Endodermal cell (in vitro differentiated cells): Measurements from ENCODE around the gene CDH2. TPM values are rescaled to one million over a fixed set of nuclear protein-coding genes. Genes with fewer than 3 reads are reported as not detected.

Source experiments
- DNase-seq: peaks from one replicate; pipeline ENCODE4 v3.0.0-alpha.2; 2017
- H3K27ac ChIP-seq: 2 replicates; pipeline ENCODE4 v1.5.1; 2013; ENCODE audit warnings: mild to moderate bottlenecking, low read depth, low read length, moderate library complexity
- H3K27me3 ChIP-seq: 2 replicates; pipeline ENCODE4 v1.6.1; 2013; ENCODE audit warnings: mild to moderate bottlenecking, low read length, moderate library complexity; ENCODE audit not compliant: insufficient read depth, control insufficient read depth, poor library complexity, severe bottlenecking
- H3K36me3 ChIP-seq: 2 replicates; pipeline ENCODE4 v1.7.0; 2013; ENCODE audit warnings: mild to moderate bottlenecking, low read length, moderate library complexity; ENCODE audit not compliant: control insufficient read depth, insufficient read depth
- H3K4me1 ChIP-seq: one replicate; pipeline ENCODE4 v1.7.0; 2013; ENCODE audit warnings: low read length; ENCODE audit not compliant: control insufficient read depth, insufficient read depth
- H3K4me3 ChIP-seq: 2 replicates; pipeline ENCODE4 v1.5.1; 2013; ENCODE audit warnings: mild to moderate bottlenecking, low read length, moderate library complexity
- H3K9ac ChIP-seq: 2 replicates; pipeline ENCODE4 v1.6.1; 2013; ENCODE audit warnings: mild to moderate bottlenecking, low read length, moderate library complexity; ENCODE audit not compliant: poor library complexity, severe bottlenecking; ENCODE audit errors: extremely low read depth
- H3K9me3 ChIP-seq: 2 replicates; pipeline ENCODE4 v1.6.1; 2013; ENCODE audit warnings: mild to moderate bottlenecking, low read length, moderate library complexity; ENCODE audit not compliant: control insufficient read depth
- H3K27ac Mint-ChIP-seq: 2 replicates; pipeline ENCODE4 v1.8.0; 2020; ENCODE audit warnings: mixed read lengths
- H3K27me3 Mint-ChIP-seq: 2 replicates; pipeline ENCODE4 v1.8.0; 2021; ENCODE audit warnings: mild to moderate bottlenecking, mixed read lengths; ENCODE audit not compliant: insufficient read depth
- H3K36me3 Mint-ChIP-seq: 2 replicates; pipeline ENCODE4 v1.8.0; 2020; ENCODE audit warnings: low read depth, mixed read lengths
- H3K4me1 Mint-ChIP-seq: 2 replicates; pipeline ENCODE4 v1.8.0; 2020; ENCODE audit warnings: mixed read lengths
- H3K4me3 Mint-ChIP-seq: 2 replicates; pipeline ENCODE4 v1.8.0; 2020; ENCODE audit warnings: mild to moderate bottlenecking, moderate library complexity, mixed read lengths
- H3K9me3 Mint-ChIP-seq: 2 replicates; pipeline ENCODE4 v1.8.0; 2020; ENCODE audit warnings: mild to moderate bottlenecking, mixed read lengths
- CTCF ChIP-seq: fragments of 200-600 bp; sonication (generic); conservative IDR thresholded peaks from 2 replicates; pipeline ENCODE4 v1.5.0; 2021; ENCODE audit warnings: antibody characterized with exemption, mild to moderate bottlenecking
- WGBS, 2 experiments: methylation state at CpG; one replicate each; pipeline versions ENCODE4 v1.1.5 to v1.1.7; 2013; ENCODE audit warnings: missing lambda C conversion rate in 2 of 2, mixed read lengths in 1 of 2; ENCODE audit not compliant: insufficient coverage in 1 of 2, insufficient read length in 1 of 2; 5-methylcytosine and 5-hydroxymethylcytosine counted together
- total RNA-seq, 2 donors: library from RNA; stranded (reverse); fragmentation: NEBNext Ultra II Directional in 1 of 2; extraction: Animal tissue kit (Norgen Biotek cat#: 25700) in 1 of 2; gene quantifications; 2 replicates in 1 of 2; 3 replicates in 1 of 2; pipeline ENCODE4 v1.2.1, GENCODE V29; 2021

The CDH2 gene
- total RNA-seq, 2 donors from 2014 or later = 486 to 572 TPM

- no peak overlapping the region for H3K27ac Mint-ChIP-seq
- peaks cover 42% of the 10 kb centered on the region for H3K36me3 Mint-ChIP-seq
- H3K9me3 Mint-ChIP-seq = no peaks in the 10 kb centered on the region
- H3K9me3 ChIP-seq = no peaks in the 10 kb centered on the region
- H3K4me3 ChIP-seq = no peak overlapping the region
- no peak for TF ChIP-seq CTCF
- H3K4me3 Mint-ChIP-seq = no peak overlapping the region
- no peak overlapping the region for H3K27ac ChIP-seq
- peaks cover 57% of the 10 kb centered on the region for H3K4me1 Mint-ChIP-seq
- no peaks in the 10 kb centered on the region for H3K27me3 Mint-ChIP-seq
- H3K9ac ChIP-seq = no peak overlapping the region
- no peaks in the 10 kb centered on the region for H3K27me3 ChIP-seq
- DNase-seq = no peak
- peaks cover 57% of the 10 kb centered on the region for H3K36me3 ChIP-seq
- H3K4me1 ChIP-seq = peaks cover 9% of the 10 kb centered on the region
These were observed 126.4 kb downstream of the CDH2 start for GRCh38 chr18:28050545-28050944.

- Histone ChIP-seq H3K9ac (no peak overlapping the region), H3K36me3 (peaks cover 50% of the 10 kb centered on the region), H3K27ac (peak overlapping the region; percentile 44), H3K4me1 (peaks cover 10% of the 10 kb centered on the region), H3K9me3 (no peaks in the 10 kb centered on the region), H3K4me3 (no peak overlapping the region), H3K27me3 (no peaks in the 10 kb centered on the region)
- no peak overlapping the region for H3K4me3 Mint-ChIP-seq
- H3K27ac Mint-ChIP-seq = peak overlapping the region; percentile 41
- no peaks in the 10 kb centered on the region for H3K9me3 Mint-ChIP-seq
- 87 to 100% methylated on average over 1 to 2 of the region's 2 CpGs for WGBS, 2 experiments
- peaks cover 35% of the 10 kb centered on the region for H3K36me3 Mint-ChIP-seq
- H3K4me1 Mint-ChIP-seq = peaks cover 56% of the 10 kb centered on the region
- TF ChIP-seq CTCF = no peak
- no peak for DNase-seq
- no peaks in the 10 kb centered on the region for H3K27me3 Mint-ChIP-seq
These were observed 128.3 kb downstream of the CDH2 start for GRCh38 chr18:28048612-28049011.

- Histone ChIP-seq H3K27ac (peak overlapping the region; percentile 55), H3K36me3 (peaks cover 50% of the 10 kb centered on the region), H3K9me3 (no peaks in the 10 kb centered on the region), H3K9ac (no peak overlapping the region), H3K27me3 (no peaks in the 10 kb centered on the region), H3K4me3 (peak overlapping the region; percentile 2), H3K4me1 (peaks cover 16% of the 10 kb centered on the region)
- no peak overlapping the region for H3K4me3 Mint-ChIP-seq
- H3K9me3 Mint-ChIP-seq = no peaks in the 10 kb centered on the region
- 50 to 85% methylated on average over 1 to 2 of the region's 3 CpGs for WGBS, 2 experiments
- peaks cover 67% of the 10 kb centered on the region for H3K4me1 Mint-ChIP-seq
- no peak for DNase-seq
- peaks cover 28% of the 10 kb centered on the region for H3K36me3 Mint-ChIP-seq
- H3K27ac Mint-ChIP-seq = peak overlapping the region; percentile 87
- TF ChIP-seq CTCF = no peak
- no peaks in the 10 kb centered on the region for H3K27me3 Mint-ChIP-seq
These were observed 131.1 kb downstream of the CDH2 start for GRCh38 chr18:28045880-28046279.
